K562 (cell line): ENCODE results near the gene CRABP1. TPM values are rescaled to one million over a fixed set of nuclear protein-coding genes. Genes with fewer than 3 reads are reported as not detected.

ENCODE experiments used
- CAMTA2 ChIP-seq: fragments of 250-450 bp; sonication (Bioruptor Pico); conservative IDR thresholded peaks from 2 replicates; pipeline ENCODE4 v1.5.1; 2022
- CC2D1A ChIP-seq: fragments of 450-650 bp; IDR thresholded peaks from 2 replicates; pipeline ENCODE4 v1.6.1; 2017; ENCODE audit warnings: mild to moderate bottlenecking
- CTBP1 ChIP-seq: fragments of 450-650 bp; IDR thresholded peaks from 2 replicates; pipeline ENCODE4 v1.6.1; 2016; ENCODE audit warnings: borderline replicate concordance
- POLR2B ChIP-seq: fragments of 450-650 bp; IDR thresholded peaks from 2 replicates; pipeline ENCODE4 v1.6.1; 2018; ENCODE audit warnings: low read depth; ENCODE audit not compliant: partially characterized antibody
- TOE1 ChIP-seq, 2 experiments: fragments of 450-650 bp in 1 of 2; sonication (generic) in 1 of 2; formaldehyde crosslinking in 1 of 2; IDR thresholded peaks; 2 replicates each; pipeline versions ENCODE4 v1.7.1 to v1.8.0; 2016 to 2022; ENCODE audit warnings: borderline replicate concordance in 2 of 2, mild to moderate bottlenecking in 2 of 2, antibody characterized with exemption in 1 of 2, inconsistent platforms in 1 of 2, low read depth in 1 of 2, missing genetic modification reagents in 1 of 2, moderate library complexity in 1 of 2
- polyA plus RNA-seq, 8 experiments: library from polyadenylated mRNA; depleted of rRNA in 4 of 8; stranded (reverse) in 5 of 8; unstranded in 3 of 8; fragments of >200 nt; fragmentation: Nextera tagmentation in 2 of 8; fragmentation: Illumina TruSeq in 1 of 8; extraction: Ambion mirVana in 2 of 8; extraction: Trizol in 1 of 8; gene quantifications; 2 replicates each; pipeline versions ENCODE4 v1.2.1 to v1.2.3, GENCODE V29; 2011 to 2014; ENCODE audit warnings: inconsistent platforms in 1 of 8, missing spikeins in 1 of 8
- total RNA-seq, 7 experiments: library from RNA; depleted of rRNA in 6 of 7; stranded (reverse); fragments of >200 nt in 6 of 7; fragmentation: Illumina TruSeq in 2 of 7; extraction: Trizol in 2 of 7; gene quantifications; 2 replicates each; pipeline versions ENCODE4 v1.2.1 to v1.2.3, GENCODE V29; 2011 to 2021; ENCODE audit warnings: low replicate concordance in 1 of 7
- TF ChIP-seq, protein P1 (sequence below), 2 experiments: IDR thresholded peaks in 1 of 2; conservative IDR thresholded peaks in 1 of 2; 2 replicates each; pipeline ENCODE4 v1.6.1; 2016; ENCODE audit warnings: low read depth in 2 of 2, mild to moderate bottlenecking in 1 of 2, missing compliant biosample characterization in 1 of 2, missing genetic modification characterization in 1 of 2, moderate library complexity in 1 of 2
- TF ChIP-seq, protein P2 (sequence below): fragments of 150-350 bp; IDR thresholded peaks from 2 replicates; pipeline ENCODE4 v1.6.1; 2014; ENCODE audit warnings: low read depth, mild to moderate bottlenecking, low read length, borderline replicate concordance
- TF ChIP-seq, protein P3 (sequence below): fragments of 200-600 bp; sonication (generic); IDR thresholded peaks from one replicate; pipeline ENCODE4 v1.6.1; 2012; ENCODE audit warnings: mild to moderate bottlenecking, low read depth, low read length, inconsistent platforms

CRABP1 gene
- total and polyA plus RNA-seq, 9 of the 15 experiments (the other 6 are each of a cell fraction or from before 2014, with no cell fraction given): 0.60 TPM; not detected in 8

DNA sequence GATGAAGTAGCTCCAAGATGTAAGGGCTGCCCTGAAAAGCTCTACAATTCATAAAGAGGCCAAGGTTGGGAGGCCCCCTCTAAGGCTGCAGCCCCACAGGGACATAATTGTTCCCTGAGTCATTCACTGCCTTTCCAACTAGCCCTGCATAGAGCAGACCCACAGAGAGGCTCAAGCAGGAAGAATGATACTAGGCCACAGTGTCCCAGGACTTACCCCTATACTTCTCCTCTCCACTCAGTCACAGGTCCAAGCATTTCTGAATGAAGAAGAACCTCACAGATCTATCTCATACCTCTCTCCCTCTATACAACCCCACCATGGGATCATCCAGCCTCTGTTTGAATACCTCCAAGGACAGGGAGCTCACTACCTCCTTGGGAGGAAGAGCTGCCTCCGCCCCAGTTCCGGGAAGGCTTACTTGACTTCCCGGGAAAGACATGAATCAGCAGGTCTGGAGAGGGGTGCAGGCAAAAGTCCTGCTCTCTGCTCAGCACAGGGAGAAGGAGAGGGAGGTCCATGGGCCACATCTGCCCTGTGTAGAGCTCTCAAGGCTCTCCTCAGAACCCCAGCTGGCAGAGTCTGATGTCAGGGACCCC lies 33.9 kb upstream of the CRABP1 start (continued):
- TF ChIP-seq, protein P1, sequence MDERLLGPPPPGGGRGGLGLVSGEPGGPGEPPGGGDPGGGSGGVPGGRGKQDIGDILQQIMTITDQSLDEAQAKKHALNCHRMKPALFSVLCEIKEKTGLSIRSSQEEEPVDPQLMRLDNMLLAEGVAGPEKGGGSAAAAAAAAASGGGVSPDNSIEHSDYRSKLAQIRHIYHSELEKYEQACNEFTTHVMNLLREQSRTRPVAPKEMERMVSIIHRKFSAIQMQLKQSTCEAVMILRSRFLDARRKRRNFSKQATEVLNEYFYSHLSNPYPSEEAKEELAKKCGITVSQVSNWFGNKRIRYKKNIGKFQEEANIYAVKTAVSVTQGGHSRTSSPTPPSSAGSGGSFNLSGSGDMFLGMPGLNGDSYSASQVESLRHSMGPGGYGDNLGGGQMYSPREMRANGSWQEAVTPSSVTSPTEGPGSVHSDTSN (CRISPR knock-in tag; IDR thresholded peaks at IDR 0.05; ENCODE audit: low read depth): no peak
- TF ChIP-seq, protein P1 (tag; conservative IDR thresholded peaks at IDR 0.05; ENCODE audit: low read depth): no peak
- TF ChIP-seq, protein P2, sequence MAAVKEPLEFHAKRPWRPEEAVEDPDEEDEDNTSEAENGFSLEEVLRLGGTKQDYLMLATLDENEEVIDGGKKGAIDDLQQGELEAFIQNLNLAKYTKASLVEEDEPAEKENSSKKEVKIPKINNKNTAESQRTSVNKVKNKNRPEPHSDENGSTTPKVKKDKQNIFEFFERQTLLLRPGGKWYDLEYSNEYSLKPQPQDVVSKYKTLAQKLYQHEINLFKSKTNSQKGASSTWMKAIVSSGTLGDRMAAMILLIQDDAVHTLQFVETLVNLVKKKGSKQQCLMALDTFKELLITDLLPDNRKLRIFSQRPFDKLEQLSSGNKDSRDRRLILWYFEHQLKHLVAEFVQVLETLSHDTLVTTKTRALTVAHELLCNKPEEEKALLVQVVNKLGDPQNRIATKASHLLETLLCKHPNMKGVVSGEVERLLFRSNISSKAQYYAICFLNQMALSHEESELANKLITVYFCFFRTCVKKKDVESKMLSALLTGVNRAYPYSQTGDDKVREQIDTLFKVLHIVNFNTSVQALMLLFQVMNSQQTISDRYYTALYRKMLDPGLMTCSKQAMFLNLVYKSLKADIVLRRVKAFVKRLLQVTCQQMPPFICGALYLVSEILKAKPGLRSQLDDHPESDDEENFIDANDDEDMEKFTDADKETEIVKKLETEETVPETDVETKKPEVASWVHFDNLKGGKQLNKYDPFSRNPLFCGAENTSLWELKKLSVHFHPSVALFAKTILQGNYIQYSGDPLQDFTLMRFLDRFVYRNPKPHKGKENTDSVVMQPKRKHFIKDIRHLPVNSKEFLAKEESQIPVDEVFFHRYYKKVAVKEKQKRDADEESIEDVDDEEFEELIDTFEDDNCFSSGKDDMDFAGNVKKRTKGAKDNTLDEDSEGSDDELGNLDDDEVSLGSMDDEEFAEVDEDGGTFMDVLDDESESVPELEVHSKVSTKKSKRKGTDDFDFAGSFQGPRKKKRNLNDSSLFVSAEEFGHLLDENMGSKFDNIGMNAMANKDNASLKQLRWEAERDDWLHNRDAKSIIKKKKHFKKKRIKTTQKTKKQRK: no peak
- TF ChIP-seq POLR2B (no peak), CAMTA2 (CRISPR knock-in tag) (no peak), CC2D1A (peak; percentile 55; the same call in 1 of the 2 replicates), CTBP1 (peak; percentile 60; the same call in 1 of the 2 replicates), TOE1 (IDR thresholded peaks at IDR 0.05; ENCODE audit: borderline replicate concordance) (peak; percentile 67), TOE1 (CRISPR knock-in tag; IDR thresholded peaks at IDR 0.05; ENCODE audit: borderline replicate concordance, low read depth) (no peak)
- TF ChIP-seq, protein P3, sequence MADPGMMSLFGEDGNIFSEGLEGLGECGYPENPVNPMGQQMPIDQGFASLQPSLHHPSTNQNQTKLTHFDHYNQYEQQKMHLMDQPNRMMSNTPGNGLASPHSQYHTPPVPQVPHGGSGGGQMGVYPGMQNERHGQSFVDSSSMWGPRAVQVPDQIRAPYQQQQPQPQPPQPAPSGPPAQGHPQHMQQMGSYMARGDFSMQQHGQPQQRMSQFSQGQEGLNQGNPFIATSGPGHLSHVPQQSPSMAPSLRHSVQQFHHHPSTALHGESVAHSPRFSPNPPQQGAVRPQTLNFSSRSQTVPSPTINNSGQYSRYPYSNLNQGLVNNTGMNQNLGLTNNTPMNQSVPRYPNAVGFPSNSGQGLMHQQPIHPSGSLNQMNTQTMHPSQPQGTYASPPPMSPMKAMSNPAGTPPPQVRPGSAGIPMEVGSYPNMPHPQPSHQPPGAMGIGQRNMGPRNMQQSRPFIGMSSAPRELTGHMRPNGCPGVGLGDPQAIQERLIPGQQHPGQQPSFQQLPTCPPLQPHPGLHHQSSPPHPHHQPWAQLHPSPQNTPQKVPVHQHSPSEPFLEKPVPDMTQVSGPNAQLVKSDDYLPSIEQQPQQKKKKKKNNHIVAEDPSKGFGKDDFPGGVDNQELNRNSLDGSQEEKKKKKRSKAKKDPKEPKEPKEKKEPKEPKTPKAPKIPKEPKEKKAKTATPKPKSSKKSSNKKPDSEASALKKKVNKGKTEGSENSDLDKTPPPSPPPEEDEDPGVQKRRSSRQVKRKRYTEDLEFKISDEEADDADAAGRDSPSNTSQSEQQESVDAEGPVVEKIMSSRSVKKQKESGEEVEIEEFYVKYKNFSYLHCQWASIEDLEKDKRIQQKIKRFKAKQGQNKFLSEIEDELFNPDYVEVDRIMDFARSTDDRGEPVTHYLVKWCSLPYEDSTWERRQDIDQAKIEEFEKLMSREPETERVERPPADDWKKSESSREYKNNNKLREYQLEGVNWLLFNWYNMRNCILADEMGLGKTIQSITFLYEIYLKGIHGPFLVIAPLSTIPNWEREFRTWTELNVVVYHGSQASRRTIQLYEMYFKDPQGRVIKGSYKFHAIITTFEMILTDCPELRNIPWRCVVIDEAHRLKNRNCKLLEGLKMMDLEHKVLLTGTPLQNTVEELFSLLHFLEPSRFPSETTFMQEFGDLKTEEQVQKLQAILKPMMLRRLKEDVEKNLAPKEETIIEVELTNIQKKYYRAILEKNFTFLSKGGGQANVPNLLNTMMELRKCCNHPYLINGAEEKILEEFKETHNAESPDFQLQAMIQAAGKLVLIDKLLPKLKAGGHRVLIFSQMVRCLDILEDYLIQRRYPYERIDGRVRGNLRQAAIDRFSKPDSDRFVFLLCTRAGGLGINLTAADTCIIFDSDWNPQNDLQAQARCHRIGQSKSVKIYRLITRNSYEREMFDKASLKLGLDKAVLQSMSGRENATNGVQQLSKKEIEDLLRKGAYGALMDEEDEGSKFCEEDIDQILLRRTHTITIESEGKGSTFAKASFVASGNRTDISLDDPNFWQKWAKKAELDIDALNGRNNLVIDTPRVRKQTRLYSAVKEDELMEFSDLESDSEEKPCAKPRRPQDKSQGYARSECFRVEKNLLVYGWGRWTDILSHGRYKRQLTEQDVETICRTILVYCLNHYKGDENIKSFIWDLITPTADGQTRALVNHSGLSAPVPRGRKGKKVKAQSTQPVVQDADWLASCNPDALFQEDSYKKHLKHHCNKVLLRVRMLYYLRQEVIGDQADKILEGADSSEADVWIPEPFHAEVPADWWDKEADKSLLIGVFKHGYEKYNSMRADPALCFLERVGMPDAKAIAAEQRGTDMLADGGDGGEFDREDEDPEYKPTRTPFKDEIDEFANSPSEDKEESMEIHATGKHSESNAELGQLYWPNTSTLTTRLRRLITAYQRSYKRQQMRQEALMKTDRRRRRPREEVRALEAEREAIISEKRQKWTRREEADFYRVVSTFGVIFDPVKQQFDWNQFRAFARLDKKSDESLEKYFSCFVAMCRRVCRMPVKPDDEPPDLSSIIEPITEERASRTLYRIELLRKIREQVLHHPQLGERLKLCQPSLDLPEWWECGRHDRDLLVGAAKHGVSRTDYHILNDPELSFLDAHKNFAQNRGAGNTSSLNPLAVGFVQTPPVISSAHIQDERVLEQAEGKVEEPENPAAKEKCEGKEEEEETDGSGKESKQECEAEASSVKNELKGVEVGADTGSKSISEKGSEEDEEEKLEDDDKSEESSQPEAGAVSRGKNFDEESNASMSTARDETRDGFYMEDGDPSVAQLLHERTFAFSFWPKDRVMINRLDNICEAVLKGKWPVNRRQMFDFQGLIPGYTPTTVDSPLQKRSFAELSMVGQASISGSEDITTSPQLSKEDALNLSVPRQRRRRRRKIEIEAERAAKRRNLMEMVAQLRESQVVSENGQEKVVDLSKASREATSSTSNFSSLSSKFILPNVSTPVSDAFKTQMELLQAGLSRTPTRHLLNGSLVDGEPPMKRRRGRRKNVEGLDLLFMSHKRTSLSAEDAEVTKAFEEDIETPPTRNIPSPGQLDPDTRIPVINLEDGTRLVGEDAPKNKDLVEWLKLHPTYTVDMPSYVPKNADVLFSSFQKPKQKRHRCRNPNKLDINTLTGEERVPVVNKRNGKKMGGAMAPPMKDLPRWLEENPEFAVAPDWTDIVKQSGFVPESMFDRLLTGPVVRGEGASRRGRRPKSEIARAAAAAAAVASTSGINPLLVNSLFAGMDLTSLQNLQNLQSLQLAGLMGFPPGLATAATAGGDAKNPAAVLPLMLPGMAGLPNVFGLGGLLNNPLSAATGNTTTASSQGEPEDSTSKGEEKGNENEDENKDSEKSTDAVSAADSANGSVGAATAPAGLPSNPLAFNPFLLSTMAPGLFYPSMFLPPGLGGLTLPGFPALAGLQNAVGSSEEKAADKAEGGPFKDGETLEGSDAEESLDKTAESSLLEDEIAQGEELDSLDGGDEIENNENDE: no peak
